GM12892 (cell line): ENCODE results near the gene GARRE1. TPM values are rescaled to one million over a fixed set of nuclear protein-coding genes. Genes with fewer than 3 reads are reported as not detected.
"Not testable (repeated sequence)": the region's sequence is repeated elsewhere in the genome, so short reads cannot be mapped to it uniquely, and the experiment has no call there.

Experiments used
- DNase-seq: peaks from one replicate; pipeline ENCODE4 v3.0.0; 2011; ENCODE audit not compliant: insufficient read length
- FAIRE-seq: peaks from 2 replicates; lab custom pipeline; 2011; peaks lifted over from hg19 to GRCh38; lab: Jason Lieb, UNC
- POLR2A ChIP-seq: IDR thresholded peaks from 2 replicates; pipeline ENCODE4 v1.6.1; 2011; ENCODE audit warnings: low read depth, low read length, control low read depth
- POLR2AphosphoS5 ChIP-seq: IDR thresholded peaks from 2 replicates; pipeline ENCODE4 v1.6.1; 2011; ENCODE audit warnings: low read depth, low read length, control low read depth
- TAF1 ChIP-seq: IDR thresholded peaks from 2 replicates; pipeline ENCODE4 v1.6.1; 2011; ENCODE audit warnings: low read depth, mild to moderate bottlenecking, control low read depth, low read length, borderline replicate concordance
- polyA plus RNA-seq: library from polyadenylated mRNA; unstranded; fragments of >200 nt; gene quantifications from one replicate; pipeline ENCODE4 v1.2.1, GENCODE V29; 2012; ENCODE audit warnings: missing spikeins, inconsistent platforms; ENCODE audit not compliant: missing spikeins

Gene GARRE1, protein sequence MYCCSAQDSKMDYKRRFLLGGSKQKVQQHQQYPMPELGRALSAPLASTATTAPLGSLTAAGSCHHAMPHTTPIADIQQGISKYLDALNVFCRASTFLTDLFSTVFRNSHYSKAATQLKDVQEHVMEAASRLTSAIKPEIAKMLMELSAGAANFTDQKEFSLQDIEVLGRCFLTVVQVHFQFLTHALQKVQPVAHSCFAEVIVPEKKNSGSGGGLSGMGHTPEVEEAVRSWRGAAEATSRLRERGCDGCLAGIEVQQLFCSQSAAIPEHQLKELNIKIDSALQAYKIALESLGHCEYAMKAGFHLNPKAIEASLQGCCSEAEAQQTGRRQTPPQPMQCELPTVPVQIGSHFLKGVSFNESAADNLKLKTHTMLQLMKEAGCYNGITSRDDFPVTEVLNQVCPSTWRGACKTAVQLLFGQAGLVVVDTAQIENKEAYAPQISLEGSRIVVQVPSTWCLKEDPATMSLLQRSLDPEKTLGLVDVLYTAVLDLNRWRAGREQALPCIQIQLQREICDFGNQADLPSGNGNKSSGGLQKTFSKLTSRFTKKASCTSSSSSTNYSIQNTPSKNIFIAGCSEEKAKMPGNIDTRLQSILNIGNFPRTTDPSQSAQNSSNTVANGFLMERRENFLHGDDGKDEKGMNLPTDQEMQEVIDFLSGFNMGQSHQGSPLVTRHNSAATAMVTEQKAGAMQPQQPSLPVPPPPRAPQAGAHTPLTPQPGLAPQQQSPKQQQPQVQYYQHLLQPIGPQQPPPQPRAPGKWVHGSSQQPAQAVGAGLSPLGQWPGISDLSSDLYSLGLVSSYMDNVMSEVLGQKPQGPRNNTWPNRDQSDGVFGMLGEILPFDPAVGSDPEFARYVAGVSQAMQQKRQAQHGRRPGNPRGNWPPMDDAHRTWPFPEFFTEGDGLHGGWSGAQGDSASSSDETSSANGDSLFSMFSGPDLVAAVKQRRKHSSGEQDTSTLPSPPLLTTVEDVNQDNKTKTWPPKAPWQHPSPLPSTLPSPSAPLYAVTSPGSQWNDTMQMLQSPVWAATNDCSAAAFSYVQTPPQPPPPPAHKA (N-terminal part only)
- 7.8 TPM for polyA plus RNA-seq

DNA sequence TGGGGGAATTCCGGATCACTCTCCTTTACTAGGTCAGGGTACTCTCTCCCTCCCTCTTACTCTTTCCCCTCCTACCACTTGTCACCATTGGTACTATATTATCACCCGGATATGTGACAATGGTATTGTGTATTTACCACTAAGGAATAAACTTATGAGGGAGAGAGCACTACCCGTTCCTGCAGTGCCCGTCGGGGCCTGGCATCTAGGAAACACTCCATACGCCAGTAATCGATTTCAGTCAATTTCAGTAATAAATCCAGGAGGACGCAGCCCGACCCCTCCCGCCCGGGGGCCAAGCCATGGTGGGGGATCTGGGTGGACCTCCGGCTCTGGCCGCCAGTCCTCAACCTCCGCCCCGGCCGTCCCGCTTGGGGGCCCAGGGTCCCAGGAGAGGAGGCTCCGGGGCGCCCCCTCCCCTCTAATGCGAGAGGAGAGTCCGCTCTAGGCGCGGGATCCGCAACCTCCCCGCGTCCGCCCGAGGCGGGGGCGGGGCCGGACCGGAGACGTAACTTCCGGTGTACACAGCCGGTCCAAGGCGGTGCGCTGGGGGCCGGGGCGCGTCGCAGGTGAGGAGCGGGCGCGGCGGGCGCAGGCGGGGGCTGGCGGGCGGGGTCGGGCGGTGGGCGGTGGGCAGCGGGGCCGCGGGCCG is at the start of gene GARRE1:
TSS of gene GARRE1 (plus strand) at position 509 of the 652 bp plus-strand sequence. CDS start 45,920 bp downstream, outside the sequence.
- FAIRE-seq (peak; percentile 90), DNase-seq (peak; percentile 83)
- TF ChIP-seq TAF1, result no peak
- peak; percentile 43; the same call in 1 of the 2 replicates for TF ChIP-seq POLR2AphosphoS5
- peak; percentile 72; the same call in 1 of the 2 replicates for TF ChIP-seq POLR2A

DNA sequence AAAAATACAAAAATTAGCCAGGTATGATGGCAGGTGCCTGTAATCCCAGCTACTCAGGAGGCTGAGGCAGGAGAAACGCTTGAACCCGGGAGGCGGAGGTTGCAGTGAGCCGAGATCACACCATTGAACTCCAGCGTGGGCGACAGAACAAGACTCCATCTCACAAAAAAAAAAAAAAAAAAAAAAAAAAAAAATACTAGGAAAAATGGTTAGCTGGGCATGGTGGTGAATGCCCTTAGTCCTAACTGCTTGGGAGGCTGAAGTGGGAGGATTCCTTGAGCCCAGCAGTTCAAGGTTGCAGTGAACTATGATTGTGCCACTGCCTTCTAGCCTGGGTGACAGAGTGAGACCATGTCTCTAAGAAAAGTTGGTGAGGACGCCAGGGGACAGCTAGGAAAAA is 49.0 kb upstream of the GARRE1 start:
- FAIRE-seq, result not testable (repeated sequence)

DNA sequence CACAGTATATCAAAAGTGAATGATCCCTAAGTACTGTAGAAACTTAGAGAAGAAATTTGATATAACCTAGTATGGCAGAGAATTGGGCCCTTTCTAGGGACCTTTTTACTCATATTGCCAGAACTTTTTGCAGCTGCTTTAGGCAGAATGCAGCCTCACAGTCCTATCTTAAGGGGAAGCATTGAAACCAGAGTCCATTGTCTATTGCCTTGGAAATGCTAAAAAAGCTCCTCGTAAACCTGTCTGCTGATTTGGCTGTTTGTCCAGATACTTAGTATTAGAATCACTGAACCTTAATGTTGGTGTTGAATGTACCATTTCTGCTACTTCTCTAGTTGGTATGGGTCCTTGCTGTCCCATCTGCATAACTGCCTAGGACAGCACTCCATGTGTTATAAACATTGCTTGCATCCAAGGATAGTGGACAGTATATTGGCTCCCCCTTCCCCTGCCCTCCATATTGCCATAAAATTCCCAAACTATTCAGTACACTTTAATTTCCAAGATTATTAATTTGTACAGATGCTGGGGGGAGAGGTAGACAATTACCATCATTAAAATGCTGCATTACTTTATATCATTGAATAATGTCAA is 46.0 kb upstream of the GARRE1 start:
- no peak for TF ChIP-seq POLR2AphosphoS5
- FAIRE-seq, result no peak
- DNase-seq, result no peak

More for the DNA sequence above, 49.0 kb upstream of the GARRE1 start:
- DNase-seq, result not testable (repeated sequence)

DNA sequence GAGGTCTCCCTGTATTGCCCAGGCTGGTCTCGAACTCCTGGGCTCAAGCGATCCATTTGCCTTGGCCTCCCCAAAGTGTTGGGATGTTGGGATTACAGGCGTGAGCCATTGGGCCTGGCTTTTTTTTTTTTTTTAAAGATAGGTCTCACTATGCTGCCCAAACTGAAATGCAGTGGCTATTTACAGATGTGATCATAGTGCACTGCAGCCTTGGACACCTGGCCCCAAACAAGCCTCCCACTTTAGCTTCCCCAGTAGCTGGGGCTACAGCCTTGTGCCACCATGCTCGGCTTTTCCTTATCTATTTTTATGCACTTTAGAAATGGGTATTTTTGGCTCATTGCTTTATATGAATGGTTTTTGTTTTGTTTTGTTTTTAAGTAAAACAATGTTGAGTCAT is 44.6 kb upstream of the GARRE1 start:
- TF ChIP-seq POLR2A (no peak), POLR2AphosphoS5 (no peak), TAF1 (no peak)
- DNase-seq (no peak), FAIRE-seq (no peak)

DNA sequence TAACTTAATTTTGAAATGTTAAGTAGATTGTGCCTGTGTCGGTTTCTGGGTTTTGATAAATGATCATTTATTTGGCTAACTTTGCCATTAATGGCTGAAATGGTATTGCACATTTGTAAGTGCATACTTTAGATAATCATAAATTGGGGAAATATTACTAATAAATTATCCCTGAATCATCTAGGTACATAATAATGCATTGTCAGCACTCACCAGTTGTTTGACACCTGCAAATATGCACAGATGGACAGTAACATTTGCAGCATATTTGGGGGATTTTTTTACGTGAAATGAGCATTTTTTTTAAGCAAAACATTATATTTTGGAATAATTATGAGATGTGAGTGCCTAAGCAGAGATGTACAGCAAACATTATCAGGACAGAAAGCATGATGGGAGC is 41.1 kb upstream of the GARRE1 start:
- DNase-seq (no peak), FAIRE-seq (no peak)
- TF ChIP-seq POLR2A, result no peak

DNA sequence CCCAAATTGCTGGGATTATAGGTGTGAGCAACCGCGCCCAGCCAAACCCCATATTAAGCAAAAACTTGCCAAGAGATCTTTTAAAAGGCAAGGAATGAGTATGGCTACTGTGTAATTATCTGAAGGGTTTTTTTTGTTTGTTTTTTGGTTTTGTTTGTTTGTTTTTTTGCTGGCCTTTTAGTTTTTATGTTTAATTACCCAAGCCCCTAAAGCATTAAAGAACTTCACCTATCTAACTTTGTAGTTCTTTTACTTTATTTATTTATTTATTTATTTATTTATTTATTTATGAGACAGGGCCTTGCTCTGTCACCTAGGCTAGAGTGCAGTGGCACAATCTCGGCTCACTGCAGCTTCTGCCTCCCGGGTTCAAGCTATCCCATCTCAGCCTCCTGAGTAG is 40.3 kb upstream of the GARRE1 start:
- DNase-seq, result no peak
- TF ChIP-seq TAF1 (no peak), POLR2AphosphoS5 (no peak), POLR2A (no peak)
- no peak for FAIRE-seq

DNA sequence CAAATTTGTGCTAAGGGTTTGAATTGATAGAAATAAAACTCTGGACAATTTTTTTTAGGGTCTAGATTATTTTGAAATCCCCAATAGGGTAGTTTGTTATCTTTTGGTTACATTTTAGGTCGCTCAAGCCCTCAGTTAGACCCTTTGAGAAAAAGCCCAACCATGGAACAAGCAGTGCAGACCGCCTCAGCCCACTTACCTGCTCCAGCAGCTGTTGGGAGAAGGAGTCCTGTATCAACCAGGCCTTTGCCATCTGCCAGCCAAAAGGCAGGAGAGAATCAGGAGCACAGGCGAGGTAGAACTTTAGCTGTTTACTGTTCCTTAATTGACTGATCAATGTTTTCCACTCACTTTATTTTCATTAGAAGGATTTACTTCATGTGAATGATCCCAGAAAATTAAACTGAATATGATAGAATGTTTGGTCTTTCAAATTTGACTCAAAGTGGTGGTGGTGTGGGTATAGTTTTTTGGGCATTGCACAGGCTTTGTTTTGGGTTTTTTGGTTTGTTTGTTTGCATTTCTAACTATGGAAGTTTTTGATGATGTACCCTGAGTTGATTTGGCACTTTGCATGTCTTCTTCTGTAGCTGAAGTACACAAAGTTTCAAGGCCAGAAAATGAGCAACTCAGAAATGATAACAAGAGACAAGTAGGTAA is 39.2 kb upstream of the GARRE1 start:
- DNase-seq, result no peak
- FAIRE-seq, result no peak
- TF ChIP-seq POLR2A (no peak), POLR2AphosphoS5 (no peak), TAF1 (no peak)

DNA sequence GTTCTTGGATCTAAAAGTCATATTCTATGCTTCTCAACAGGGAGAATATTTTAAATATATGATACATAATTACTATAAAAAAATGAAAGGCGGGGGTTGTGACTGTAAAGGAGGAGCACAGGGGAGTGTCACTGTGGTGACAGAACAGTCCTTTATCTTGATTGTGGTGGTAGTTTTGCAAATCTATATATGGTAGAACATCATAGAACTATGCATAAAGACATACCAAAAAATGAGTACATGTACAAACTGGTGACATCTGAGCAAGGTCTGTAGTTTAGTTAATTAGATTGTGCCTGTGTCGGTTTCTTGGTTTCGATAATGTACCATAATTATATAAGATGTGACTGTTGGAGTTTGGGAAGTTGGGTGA is 38.7 kb upstream of the GARRE1 start:
- no peak for TF ChIP-seq TAF1
- TF ChIP-seq POLR2AphosphoS5, result no peak
- no peak for TF ChIP-seq POLR2A
- no peak for FAIRE-seq
- DNase-seq, result no peak

DNA sequence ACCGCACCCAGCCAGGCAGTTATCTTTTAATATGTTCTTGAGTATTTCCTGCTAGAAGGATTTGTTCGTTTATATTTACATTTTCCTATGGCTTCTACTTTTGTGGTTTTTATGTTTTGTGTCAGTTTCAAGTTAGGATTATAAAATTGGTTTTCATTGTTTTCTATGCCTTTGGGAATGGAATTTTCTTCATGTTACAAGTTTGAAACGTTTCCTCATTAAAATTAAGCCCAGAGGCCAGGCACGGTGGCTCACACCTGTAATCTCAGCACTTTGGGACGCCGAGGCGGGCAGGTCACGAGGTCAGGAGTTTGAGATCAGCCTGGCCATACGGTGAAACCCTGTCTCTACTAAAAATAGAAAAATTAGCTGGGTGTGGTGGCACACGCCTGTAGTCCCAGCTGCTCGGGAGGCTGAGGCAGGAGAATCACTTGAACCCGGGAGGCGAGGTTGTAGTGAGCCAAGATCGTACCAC is 37.6 kb upstream of the GARRE1 start:
- not testable (repeated sequence) for DNase-seq, FAIRE-seq

DNA sequence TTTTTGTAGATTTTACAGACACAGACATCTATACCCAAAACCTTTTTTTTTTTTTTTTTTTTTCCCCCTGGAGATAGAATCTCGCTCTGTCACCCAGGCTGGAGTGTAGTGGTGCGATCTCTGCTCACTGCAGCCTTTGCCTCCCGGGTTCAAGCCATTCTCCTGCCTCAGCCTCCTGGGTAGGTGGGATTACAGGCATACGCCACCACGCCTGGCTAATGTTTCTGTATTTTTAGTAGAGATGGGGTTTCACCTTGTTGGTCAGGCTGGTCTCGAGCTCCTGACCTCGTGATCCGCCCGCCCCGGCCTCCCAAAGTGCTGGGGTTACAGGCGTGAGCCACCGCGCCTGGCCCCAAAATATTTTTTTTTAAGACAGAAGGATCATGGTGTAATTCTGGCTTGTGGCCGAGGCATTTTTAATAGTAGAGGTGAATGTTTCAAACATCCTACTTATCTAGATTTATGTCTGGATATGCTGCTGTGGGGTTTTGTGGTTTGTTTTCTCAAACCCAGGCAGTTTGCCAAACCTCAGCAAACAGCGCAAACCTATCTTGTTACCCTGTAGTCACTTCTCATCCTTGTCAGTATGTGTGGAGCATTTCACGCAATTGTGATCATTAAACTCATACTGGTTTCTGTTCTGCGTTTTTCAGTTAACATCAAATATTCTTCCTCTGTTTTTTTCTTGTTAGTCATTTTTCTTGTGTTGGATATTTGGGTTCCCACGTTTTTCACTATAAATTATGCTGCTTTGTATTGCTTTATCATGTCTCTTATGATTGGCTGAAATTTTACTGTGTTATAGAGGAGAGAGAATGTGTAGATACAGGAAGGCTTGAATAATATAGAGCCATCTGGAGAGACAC is 36.2 kb upstream of the GARRE1 start:
- peak; percentile 24 for FAIRE-seq
- no peak for DNase-seq
- TF ChIP-seq POLR2AphosphoS5 (no peak), POLR2A (no peak), TAF1 (no peak)
